ENCODE results near the gene BEGAIN. TPM values are rescaled to one million over a fixed set of nuclear protein-coding genes. Genes with fewer than 3 reads are reported as not detected.

Gene BEGAIN
- polyA plus RNA-seq, 4 donors = 1.2 to 3.9 (median 2.4) TPM

DNA sequence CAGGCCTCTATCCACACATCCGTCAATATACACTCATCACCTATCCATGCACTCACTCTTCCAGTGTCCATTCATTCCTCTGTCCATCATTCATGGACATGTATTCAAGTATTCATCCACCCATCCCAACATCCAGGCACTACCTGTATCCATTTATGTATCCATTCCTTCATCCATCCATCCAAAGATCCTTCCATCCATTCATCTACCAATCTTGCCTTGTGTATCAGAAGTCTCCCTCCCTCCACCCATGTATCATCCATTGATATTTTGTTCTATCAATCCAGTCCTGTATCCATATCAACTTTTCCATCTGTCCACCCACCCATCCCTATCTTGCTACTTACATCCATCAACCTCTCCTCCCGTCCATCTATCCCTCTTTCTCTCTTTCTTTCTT, 4.0 kb downstream of the BEGAIN start:
- DNase-seq (ENCODE audit: low read depth in 4 of 4, low spot score in 2 of 4) = no peak

DNA sequence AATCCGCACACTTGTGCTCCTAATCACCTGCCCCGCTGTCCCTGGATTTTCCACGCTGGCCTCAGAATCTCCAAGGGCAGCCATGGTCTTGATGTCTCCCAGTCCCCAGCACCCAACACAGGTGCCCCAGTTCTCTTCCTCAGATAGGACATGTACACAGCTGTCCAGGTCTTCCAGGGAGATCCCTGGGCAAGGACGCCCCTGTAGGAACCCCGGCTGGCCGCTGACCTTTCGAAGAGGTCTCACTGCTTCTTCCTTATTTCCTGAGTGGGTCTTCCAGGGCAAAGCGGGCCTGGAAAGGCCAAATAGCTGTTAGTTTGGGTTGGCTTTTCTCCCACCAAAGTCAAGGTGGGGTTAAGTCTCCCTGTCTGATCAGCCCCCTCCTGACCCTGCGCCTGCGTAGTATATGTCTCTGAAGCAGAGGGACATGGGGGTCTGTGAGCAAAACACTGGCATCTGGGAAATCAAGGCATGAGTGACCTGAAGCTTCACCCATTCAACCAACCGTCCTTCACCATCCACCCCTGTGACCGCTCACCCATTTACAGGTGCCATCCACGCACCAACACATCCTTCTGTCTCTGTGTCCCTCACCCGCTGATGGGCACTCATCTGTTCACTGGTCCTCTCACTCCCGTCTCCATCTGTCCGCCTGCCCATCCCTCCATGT, 4.6 kb downstream of the BEGAIN start:
- DNase-seq (ENCODE audit: low read depth in 4 of 4, low spot score in 2 of 4) = no peak

DNA sequence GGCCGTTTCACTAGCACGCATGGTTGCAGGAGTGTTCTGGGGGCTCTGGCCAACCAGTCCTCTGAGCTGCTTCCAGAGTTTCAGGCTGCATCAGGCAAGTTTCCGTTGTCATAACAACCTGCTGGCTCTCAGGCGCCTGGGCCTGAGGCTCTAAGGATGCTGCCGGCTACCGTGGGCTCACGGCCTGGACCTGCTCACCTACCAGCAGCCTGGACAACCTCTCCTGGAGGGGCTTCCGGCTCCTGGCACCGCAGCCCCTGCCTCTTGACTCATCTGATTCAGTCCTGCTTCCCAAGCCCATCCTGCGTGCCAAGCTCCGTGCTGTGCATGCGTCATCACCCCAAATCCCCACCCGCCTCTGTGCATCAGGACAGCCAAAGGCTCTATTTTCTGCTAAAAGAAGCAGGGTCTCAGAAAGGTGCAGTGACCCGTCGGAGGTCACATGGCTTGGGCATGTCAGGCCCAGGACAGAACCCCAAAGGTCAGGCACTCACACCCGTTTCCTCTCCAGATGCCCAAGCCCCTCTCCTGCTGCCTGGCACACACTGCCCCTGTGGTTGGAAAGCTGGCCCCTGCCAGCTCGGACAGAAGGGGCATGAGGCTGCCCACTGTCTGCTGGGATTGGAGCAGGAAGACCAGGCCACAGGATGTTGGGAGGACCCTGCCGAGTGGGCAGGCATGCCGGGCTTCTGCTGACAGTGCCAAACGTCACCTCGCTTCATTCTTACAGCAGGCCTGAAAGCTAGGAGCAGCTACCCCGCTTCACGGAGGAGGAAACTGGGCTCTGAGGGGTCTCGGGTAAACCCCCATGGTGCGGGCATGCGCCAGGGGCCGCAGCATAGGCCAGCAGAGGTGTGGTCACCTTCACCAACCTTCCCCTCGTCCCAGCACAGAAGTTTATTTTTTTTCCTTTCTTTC, 5.7 kb downstream of the BEGAIN start:
- DNase-seq (ENCODE audit: low read depth in 4 of 4, low spot score in 2 of 4) = no peak

DNA sequence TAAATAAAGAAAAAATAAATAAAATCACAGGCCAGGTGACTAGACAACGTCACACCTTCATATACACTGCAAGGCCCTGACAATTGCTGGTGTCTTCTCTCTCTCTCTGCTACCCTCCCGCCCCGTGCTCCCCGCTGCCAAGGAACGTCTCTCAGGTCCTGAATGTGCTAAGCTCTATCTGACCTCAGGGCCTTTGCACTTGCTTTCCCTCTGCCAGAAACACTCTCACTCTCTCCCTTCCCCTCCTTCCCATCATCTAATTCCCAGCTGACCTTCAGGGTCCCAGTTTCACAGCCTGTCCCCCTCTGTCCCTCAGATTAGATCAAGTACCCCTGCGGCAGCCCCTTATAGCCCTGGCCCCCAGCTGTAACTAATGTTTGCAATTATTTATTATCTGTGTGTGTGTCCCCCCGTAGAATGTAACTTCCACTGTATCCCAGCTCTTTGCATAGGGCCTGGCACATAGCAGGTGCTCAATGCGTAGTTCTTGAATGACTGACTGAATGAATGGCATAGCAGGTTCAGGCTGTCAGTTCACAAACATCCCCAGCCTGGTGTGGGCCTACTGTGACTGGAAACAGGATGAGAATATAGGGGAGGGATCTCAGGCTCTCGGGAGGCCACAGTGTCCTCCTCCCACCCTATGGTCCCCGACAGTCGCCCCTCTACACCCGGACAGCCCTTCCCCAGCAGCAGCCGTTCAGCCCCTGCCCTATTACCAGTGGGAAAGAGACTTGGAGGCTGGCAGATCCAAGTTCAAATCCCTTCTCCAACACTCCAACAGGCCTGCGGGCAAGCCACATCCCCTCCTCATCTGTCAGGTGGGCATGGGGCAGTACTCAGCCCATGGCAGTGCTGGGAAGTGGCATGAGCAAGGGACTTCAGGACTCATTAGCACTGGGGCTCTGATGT, 6.6 kb downstream of the BEGAIN start:
- no peak for DNase-seq (ENCODE audit: low read depth in 4 of 4, low spot score in 2 of 4)

DNA sequence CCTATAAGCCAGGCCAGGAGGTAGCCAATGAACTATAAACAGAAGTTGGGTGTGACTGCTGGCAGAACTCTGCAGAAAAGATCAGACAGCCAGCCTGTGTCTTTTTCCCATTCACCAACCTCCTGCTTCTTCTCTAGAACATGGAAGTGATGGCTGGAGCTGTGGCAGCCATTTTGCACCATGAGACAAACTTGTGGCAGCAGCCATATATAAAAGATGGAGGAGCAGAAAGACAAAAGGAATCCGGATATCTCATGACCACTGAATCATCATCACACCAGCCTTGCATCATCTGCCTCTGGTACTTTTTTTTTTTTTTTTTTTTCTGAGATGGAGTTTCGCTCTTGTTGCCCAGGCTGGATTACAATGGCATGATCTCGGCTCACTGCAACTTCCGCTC, 8.7 kb downstream of the BEGAIN start:
- no peak for DNase-seq (ENCODE audit: low read depth in 4 of 4, low spot score in 2 of 4)

DNA sequence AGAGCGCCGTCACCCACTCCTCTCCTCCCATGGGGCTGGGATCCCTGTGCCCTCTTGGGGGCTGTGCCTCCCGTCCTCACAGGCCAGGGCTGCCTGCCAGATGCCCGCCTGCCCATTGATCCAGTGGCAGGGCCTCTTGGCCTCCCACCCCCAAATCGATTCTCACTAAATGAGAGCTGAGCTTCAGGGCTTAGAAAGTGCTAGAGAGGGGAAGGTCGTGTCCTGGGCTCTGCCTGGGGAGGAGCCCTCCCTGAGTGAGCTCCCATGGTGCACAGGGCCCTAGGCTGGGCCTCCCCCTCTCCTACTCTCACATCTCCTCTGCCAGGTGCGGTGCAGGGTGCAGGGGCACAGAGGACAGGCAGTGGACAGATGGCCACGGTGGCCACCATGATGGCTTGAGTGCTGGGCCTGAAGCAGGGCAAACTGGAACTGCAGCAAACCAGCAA, 9.2 kb downstream of the BEGAIN start:
- DNase-seq (ENCODE audit: low read depth in 4 of 4, low spot score in 2 of 4) = no peak

DNA sequence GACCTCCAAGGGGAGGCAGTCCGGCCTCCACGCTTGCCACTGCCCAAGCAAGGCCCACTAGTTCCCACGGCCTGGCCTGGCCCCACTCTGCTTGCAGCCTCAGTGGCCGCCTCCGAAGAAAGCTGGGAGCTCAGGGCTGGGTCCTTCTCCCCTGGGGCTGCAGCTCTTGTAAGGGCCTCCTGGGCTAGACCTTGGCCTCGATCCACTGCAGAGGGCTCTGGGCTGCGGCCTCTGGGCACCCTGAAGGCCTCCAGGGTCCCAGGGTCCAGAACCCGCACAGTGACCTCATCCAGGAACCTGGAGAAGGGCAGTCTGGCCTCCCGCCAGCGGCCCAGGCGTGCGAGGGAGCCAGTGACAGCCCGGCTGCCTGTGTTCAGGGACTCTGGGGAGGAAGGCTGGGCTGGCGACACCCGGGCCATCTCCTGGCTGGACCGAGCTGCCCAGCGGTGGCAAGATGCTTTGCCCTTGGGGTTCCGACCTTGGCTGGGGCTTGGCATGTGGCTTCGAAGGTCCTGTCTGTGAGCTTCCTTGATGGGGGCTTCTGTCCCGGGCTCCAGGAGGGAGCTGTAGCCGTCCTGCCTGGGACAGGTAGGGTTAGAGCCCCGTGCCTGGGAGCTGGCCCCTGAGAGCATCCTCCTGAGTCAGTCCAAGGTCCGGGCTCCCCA, 9.8 kb downstream of the BEGAIN start:
- DNase-seq (ENCODE audit: low read depth in 4 of 4, low spot score in 2 of 4) = no peak

DNA sequence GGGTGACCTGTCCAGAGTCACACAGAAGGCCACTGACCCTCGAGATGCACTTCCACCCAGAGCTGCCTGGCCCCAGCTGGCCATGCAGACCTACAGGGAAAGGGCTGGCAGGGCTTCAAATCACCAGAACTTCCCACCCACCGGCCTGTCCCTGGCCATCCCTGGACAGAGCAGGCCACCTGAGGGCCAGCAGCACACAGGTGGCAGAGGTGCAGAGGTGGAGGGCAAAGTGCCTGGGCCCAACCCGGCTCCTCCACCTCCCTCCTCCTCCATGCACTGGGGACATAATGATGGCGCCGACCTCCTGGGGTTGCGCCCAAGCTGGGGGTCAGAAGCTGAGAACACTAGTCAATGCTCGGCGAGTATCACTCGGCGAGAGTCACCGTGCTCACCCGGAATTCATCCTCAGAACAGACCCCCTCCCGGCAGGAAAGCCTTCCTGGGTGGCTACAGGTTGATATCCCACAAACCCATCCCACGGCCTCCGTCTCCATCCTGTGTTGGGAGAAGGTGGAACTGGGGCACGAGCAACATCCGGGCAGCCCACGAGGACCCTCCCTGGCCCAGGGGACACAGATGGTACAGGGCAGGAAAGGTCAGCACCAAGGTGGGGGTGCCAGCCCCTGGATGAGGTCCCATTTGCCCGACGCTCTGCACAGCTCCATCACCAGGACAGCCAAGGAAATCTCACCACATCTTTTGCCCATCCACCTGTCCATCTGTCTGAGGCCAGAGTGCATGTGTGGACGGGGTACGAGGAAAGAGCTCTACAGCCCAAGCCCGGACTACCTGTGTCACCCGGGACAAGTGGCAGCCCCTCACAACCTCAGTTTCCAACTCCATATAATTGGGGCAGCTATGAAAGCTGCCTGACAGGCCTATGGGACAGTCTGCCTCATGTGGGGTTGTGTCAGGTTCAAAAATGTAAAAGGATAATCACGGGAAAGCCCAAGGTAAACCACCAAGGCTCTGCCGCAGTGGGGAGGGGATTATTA, 10.8 kb downstream of the BEGAIN start:
- no peak for DNase-seq (ENCODE audit: low read depth in 4 of 4, low spot score in 2 of 4)

DNA sequence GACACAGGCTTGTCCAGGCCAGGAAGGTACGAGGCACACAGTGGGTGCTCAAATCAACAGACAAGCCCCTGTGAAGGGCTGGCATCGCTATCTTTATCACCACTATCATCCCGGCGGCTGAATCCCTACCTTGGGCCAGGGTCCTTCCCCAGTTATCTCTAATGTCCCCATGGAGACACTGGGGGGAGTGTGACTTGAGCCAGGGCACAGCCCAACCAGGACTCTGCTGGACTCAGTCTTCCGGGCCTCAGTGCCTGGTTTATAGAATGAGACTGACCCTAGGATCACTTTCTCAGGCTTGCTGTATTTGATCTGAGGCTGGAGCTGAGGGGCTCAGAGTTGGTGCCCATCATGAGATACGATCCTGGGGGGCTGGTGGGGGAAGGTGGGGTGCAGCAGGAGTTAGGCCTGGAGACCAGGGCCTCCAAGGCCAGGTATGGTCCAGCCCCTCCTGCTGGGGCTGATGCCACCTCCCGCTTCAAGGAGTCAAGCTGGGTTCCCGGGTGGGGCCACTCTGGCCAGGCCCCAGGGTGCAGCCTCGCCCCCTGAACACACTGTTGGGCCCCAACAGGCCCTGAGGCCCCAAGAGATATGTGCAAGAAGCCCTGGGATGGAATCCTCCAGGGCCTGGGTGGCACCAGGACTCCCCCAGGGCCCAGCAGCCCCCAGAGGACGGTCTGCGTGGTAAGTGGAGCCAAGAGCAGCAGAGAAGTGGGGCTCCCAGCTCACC, 11.8 kb downstream of the BEGAIN start:
- no peak for DNase-seq (ENCODE audit: low read depth in 4 of 4, low spot score in 2 of 4)

DNA sequence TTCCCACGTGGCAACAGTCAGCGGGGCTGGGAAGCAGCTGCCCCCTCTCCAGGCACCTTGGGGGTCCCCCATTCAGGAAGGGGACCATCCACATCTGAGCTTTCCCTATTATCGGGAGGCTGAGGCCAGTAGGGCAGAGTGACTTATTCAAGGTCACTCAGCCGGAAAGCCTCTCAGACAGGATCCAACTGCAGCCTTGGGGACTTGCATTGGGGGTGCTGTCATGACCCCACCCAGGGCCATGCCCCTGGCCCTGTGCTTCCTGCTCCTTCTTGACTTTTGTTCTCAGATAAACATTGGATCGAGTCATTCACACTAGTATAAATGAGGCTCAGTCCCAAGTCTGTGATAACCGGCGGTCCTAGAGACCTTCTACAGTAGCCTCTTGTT, 12.6 kb downstream of the BEGAIN start:
- no peak for DNase-seq (ENCODE audit: low read depth in 4 of 4, low spot score in 2 of 4)

DNA sequence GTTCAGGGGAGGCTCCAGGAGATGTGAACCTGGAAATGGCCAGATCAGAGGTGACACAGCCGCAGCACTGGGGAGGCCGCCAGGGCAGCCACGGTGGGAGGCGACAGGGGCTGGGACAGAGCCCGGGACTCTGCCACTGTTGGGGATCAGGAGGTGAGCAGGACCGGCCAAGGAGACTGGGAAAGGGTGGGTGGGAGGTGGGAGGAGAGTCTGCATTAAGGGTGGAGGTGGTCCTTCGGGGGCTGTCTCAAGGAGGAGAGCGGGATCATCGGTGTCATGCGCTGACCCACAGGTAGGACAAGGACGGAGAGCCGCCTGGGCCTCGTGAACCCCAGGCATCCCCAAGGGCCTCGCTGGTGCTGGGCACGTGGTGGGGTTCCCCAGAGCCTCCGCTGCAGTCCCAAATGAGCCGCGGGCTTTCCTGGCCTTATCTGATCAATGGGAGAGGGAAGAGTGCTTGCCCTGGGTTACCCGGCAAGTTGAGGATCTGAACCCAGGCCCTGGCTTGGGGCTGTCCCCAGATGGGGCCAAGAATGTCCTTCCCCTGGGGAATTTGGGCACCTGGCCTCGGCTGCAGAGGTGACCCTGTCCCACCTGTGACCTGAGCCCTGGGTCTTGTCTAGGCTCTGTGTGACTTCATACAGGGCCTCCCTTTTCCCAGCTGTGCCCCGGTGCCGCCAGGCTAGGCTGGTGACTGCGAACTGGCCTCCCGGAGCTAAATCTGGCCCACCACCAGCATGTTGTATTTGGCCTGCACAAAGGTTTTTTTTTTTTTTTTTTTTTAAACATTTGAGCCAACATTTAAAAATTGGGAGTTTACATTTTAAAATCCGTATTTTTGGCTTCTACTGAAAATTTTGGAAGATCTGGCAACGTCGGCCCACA, 13.2 kb downstream of the BEGAIN start:
- DNase-seq (ENCODE audit: low read depth in 4 of 4, low spot score in 2 of 4) = no peak

DNA sequence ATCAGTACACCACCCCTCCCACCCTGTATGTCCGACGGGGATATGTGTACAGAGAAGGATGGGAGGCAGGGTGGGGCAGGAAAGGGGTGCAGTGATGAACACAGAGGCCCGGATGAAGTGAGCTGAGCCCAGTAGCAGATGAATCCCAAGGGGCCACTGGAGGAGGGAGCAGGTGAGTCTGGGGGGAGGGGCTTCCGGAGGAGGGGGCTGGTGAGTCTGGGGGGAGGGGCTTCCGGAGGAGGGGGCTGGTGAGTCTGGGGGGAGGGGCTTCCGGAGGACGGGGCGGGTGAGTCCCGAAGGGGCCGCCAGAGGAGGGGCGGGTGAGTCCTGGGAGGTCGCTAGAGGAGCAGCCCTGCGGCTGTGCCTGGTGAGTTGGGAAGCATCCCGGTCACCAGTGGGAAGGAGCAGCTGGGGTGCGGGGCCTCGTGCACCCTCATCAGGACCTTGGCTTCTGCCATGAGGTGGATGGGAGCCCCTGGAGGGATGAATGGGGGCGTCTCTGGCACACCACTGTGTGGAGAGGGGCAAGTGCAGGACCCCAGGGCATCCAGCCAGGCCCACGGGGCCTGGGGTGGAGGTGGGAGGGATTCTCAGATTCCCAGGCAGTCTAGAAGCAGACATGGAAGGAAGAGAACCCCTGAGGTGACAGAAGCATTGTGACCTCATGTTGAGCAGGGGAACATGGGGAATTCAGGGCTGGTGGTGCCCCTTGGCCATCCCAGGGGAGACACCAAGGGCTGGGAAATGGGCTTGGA, 14.0 kb downstream of the BEGAIN start:
- DNase-seq (ENCODE audit: low read depth in 4 of 4, low spot score in 2 of 4) = no peak

DNA sequence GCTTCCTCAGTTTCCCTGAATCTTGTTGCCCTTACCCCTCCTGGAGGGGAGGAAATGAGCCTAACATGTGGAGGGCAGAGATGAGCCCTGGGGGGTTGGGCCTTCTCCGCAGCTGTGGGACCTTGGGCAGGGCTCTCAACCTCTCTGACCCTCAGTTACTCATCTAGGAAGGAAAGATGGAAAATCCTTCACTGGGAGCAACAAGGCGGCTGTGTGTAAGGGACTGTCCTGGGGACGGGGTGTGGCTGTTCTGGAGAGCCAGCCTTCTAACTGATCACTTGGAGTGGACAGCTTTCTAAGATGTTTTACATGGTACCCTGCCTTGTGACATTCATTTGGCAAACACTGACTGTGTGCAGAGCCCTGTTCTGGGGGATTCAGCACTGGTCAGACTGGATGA, 14.7 kb downstream of the BEGAIN start:
- DNase-seq (ENCODE audit: low read depth in 4 of 4, low spot score in 2 of 4) = no peak

DNA sequence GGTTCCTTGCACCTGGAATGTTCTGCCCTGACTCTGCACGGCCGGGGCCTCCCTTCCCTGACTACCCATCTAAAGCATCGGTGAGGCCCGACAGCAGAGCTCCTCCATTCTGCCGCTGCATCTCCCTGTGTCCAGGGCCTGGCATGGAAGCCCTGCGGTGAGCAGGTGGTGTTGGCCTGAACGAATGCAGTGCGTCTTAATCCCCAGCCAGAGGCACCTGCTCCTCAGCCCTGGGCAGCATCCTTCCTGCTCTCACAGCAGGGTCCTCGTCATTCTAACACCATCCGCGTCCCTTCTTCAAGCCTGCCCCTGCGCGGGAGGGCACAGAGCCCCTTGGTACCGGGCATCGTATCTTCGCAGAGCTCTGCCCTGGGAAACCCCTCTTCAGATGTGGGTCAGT, 15.4 kb downstream of the BEGAIN start:
- no peak for DNase-seq (ENCODE audit: low read depth in 4 of 4, low spot score in 2 of 4)

DNA sequence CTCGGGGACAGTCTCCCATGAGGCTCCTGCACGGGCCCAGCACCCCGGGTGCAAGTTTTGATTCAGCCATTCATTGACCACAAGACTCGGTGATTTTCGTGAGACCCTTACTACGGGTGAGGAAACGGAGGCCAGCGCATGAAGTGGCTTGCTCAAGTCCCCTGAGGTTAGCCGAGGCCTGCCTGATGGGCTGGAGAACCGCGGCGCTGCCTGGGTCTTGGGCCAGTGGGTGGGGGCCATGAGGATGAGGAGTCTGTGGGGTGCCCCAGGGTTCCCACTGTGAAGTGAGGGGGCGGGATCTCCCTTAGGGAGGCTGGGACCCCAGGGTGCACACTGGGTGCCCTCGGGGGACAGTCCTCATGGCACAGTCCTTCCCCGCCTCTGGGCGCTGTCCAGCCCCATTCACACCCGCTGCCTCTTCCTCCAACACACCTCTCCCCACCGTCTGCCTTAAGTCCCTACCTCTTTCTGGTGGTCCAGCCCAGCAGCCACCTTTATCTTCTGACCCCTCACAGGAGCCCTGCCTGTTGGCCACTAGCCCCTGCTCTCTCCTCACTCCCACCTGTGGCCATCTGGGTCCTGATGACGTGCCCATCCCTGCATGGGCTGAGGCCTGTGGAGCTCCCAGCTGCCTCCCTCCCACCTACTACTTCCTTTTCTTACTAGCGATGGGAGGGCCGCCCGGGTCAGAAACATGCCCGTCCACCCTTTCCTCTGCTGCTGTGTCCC, 16.3 kb downstream of the BEGAIN start:
- DNase-seq (ENCODE audit: low read depth in 4 of 4, low spot score in 2 of 4) = no peak

DNA sequence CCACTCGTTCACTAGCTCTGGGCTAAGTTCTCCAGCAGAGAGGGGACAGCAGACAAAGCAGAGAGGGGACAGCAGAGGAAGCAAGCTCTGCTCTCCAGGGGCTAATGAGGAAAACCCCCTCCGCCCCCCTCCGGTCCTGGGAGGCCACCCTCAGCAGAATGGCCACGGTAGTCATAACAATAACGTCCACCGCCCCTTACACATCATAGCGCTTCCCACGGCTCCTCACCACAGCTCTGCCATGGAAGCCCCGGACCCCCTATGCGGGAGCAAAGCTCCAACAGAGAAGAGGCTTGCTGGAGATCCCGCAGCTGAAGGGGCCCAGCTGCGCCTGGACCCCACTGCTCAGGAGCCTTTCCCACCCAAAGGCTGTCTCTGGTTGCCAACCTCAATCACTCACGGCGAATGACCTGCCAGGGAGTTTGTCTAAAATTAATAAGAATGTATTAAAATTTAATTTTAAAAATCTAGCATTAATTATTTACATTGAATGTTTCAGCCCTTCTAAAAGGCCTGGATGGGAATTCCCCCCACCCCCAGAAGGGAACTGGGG, 17.4 kb downstream of the BEGAIN start:
- DNase-seq (ENCODE audit: low read depth in 4 of 4, low spot score in 2 of 4) = no peak
